IPS DF 6.9 (cell line): ENCODE results near the gene UGT1A3.

Source experiments
- DNase-seq: peaks from one replicate; pipeline ENCODE4 v3.0.0-alpha.2; 2013; ENCODE audit warnings: low read depth, low spot score
- H3K27ac ChIP-seq: one replicate; pipeline ENCODE4 v1.5.1; 2013; ENCODE audit warnings: low read length, control low read depth
- H3K27me3 ChIP-seq: 2 replicates; pipeline ENCODE4 v1.6.1; 2013; ENCODE audit warnings: mild to moderate bottlenecking, low read length; ENCODE audit not compliant: control insufficient read depth, insufficient read depth
- H3K36me3 ChIP-seq: 2 replicates; pipeline ENCODE4 v1.6.1; 2013; ENCODE audit warnings: low read length; ENCODE audit not compliant: control insufficient read depth, insufficient read depth
- H3K4me1 ChIP-seq: 2 replicates; pipeline ENCODE4 v1.6.1; 2013; ENCODE audit warnings: low read length; ENCODE audit not compliant: control insufficient read depth, insufficient read depth
- H3K4me3 ChIP-seq: 2 replicates; pipeline ENCODE4 v1.5.1; 2013; ENCODE audit warnings: mild to moderate bottlenecking, low read length
- H3K9me3 ChIP-seq: 2 replicates; pipeline ENCODE4 v1.6.1; 2013; ENCODE audit warnings: low read length, inconsistent platforms; ENCODE audit not compliant: control insufficient read depth, insufficient read depth
- WGBS: extraction: QIAGEN DNeasy Blood & Tissue Kit; methylation state at CpG from one replicate; pipeline ENCODE4 v1.1.7; 2013; ENCODE audit warnings: mixed read lengths, missing lambda C conversion rate; ENCODE audit not compliant: insufficient read length, insufficient coverage; 5-methylcytosine and 5-hydroxymethylcytosine counted together

UGT1A3 gene

DNA sequence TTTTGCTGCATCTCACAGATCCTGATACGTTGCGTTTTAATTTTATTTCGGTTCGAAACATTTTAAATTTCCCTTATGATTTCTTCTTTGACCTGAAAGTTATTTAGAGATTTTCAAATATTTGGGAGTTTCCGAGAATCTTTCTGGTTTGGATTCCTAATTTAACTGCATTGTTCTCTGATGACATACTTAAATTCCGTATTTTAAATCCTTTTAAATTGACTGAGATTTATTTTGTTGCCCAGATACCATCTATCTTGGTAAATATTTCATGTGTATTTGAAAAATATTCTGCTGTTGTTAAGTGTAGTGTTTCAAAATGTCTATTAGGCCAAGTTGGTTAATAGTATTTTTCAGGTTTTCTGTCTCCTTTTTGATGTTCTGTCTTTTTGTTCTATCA, 87.0 kb downstream of the UGT1A3 start:
- WGBS = no CpG with 5 or more reads among the region's 6 CpGs
- DNase-seq = no peak
- no peak overlapping the region for H3K4me3 ChIP-seq
- H3K9me3 ChIP-seq = no peaks in the 10 kb centered on the region
- no peaks in the 10 kb centered on the region for H3K36me3 ChIP-seq
- H3K27ac ChIP-seq = no peak overlapping the region
- H3K4me1 ChIP-seq = no peaks in the 10 kb centered on the region
- no peaks in the 10 kb centered on the region for H3K27me3 ChIP-seq

- no peaks in the 10 kb centered on the region for H3K27me3 ChIP-seq
- H3K36me3 ChIP-seq = no peaks in the 10 kb centered on the region
- no peak overlapping the region for H3K4me3 ChIP-seq
- H3K27ac ChIP-seq = no peak overlapping the region
- DNase-seq = no peak
- H3K9me3 ChIP-seq = no peaks in the 10 kb centered on the region
- H3K4me1 ChIP-seq = no peaks in the 10 kb centered on the region
- WGBS = no CpG with 5 or more reads among the region's 2 CpGs
Observed at GRCh38 chr2:233816334-233816733, 87.5 kb downstream of the UGT1A3 start.

- H3K9me3 ChIP-seq = no peaks in the 10 kb centered on the region
- no peaks in the 10 kb centered on the region for H3K4me1 ChIP-seq
- no peak overlapping the region for H3K27ac ChIP-seq
- no peaks in the 10 kb centered on the region for H3K36me3 ChIP-seq
- no CpG with 5 or more reads among the region's 4 CpGs for WGBS
- H3K4me3 ChIP-seq = no peak overlapping the region
- H3K27me3 ChIP-seq = no peaks in the 10 kb centered on the region
- DNase-seq = no peak
Observed at GRCh38 chr2:233816771-233817170, 87.9 kb downstream of the UGT1A3 start.

DNA sequence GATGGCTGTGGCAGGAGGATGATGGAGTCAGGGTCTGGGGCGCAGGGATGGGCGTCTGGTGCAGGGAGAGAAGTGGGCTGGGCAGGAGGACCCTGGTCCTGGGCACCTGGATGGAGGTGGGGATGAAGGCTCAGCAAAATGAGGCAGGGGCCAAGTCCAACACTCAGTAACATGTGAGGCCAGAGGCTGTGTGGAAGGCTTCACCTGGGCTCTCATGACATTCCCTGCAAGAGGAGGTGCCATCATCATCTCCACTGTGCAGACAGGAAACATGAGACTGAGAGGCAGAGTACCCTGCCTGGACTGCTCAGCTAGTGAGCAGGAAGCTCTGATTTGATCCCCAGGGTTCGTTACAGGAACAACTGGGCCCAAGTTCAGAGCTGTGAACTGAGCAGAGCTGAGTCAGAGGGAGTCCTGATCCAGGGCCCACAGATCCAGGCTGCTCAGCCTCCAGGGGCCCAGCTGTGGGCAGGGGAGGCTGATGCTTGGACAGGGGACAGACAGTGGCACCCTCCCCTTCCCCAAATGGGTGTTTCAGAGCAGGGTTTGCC, 88.6 kb downstream of the UGT1A3 start:
- H3K4me1 ChIP-seq = no peaks in the 10 kb centered on the region
- H3K27ac ChIP-seq = no peak overlapping the region
- WGBS = no CpG with 5 or more reads among the region's 3 CpGs
- H3K36me3 ChIP-seq = no peaks in the 10 kb centered on the region
- DNase-seq = no peak
- H3K27me3 ChIP-seq = no peaks in the 10 kb centered on the region
- H3K9me3 ChIP-seq = no peaks in the 10 kb centered on the region
- no peak overlapping the region for H3K4me3 ChIP-seq

DNA sequence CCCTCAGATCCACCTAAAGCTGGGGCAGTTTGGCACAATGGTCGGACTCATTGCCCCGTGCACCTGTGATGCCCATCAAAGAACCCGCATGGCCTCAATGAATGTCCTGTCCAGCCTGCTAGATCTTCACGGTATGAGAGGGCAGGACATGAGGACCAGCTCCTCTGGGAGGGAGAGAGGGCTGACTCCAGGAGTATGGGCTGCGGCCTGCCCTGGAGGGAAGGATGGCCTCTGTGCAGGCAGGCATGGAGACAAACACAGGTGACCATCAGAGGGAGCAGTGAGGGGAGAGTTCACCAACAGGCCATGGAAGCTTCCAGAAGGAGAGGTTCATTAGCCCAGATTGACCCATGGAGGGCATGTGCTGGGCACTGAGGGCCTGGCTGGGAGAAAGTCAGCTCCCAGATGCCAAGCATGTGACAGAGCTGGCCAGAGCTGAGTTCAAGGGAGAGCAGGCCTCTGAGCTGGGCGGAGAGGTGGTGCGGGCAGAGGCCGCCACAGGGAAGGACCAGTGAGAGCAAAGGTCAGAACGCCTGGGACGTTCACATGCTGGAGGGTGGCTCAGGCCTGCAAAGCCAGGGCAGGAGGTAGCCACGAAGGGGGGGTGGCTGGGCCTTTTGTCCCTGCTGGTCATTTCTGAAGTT, 89.3 kb downstream of the UGT1A3 start:
- WGBS = no CpG with 5 or more reads among the region's 11 CpGs
- Histone ChIP-seq H3K4me1 (no peaks in the 10 kb centered on the region), H3K27ac (no peak overlapping the region), H3K4me3 (no peak overlapping the region), H3K36me3 (no peaks in the 10 kb centered on the region; the same call in 1 of the 2 replicates), H3K9me3 (no peaks in the 10 kb centered on the region), H3K27me3 (no peaks in the 10 kb centered on the region)
- no peak for DNase-seq

DNA sequence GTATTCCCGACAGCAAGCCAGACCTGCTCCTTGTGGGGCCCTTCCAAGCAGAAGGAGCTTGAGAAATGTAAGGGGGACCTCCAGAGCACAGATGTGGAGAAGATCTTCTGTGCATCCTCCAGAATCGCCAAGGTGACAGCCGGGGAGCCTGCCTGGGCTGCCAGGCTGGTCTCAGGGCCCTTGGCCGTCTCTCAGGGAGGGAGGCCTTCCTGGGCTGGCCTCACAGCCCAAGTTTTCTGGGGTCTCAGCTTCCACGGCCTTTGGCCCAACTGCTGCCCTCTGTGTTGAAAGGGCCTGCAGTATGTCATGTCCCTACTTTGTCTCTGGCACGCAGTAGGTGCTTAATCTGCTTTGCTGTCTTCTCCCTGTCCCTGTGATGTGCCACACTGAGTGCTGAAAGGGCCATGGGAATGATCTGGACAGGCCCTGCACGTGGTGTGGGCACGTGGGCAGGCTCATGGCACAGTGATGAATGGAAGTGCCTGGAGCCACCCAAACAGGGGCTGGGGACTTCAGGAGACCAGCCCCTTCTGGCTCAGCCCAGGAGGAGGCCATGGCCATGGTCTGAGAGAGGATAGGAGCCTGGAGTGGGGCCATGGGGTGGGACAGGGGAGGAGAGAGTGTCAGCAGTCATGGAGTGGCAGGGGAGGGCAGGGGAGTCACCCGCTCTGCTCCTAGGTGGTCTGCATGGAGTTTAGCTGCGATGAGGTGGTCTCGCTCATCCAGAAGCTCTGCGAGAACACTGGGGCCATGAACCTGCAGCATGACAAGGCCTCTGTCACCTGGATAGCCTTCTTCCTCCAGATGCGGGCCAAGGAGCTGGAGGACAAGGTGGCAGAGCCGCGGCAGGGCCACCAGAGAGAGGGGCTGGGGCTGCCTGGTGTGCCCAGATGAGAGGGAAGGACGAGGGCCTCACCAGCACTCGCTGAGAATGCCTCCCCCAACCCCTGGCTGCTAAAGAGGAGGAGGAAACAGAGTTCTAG, 90.1 kb downstream of the UGT1A3 start:
- no peak overlapping the region for H3K27ac ChIP-seq
- no peak for DNase-seq
- no peaks in the 10 kb centered on the region for H3K27me3 ChIP-seq
- H3K36me3 ChIP-seq = no peaks in the 10 kb centered on the region; the same call in 1 of the 2 replicates
- WGBS = no CpG with 5 or more reads among the region's 17 CpGs
- no peak overlapping the region for H3K4me3 ChIP-seq
- H3K4me1 ChIP-seq = no peaks in the 10 kb centered on the region
- no peaks in the 10 kb centered on the region for H3K9me3 ChIP-seq

GRCh38 chr2:233819884-233820773, 91.3 kb downstream of the UGT1A3 start:
- Histone ChIP-seq H3K4me1 (no peaks in the 10 kb centered on the region), H3K27me3 (no peaks in the 10 kb centered on the region), H3K4me3 (no peak overlapping the region), H3K9me3 (no peaks in the 10 kb centered on the region), H3K36me3 (no peaks in the 10 kb centered on the region; the same call in 1 of the 2 replicates), H3K27ac (no peak overlapping the region)
- DNase-seq = no peak
- no CpG with 5 or more reads among the region's 18 CpGs for WGBS

- Histone ChIP-seq H3K36me3 (no peaks in the 10 kb centered on the region; the same call in 1 of the 2 replicates), H3K27ac (no peak overlapping the region), H3K27me3 (no peaks in the 10 kb centered on the region), H3K9me3 (no peaks in the 10 kb centered on the region), H3K4me3 (no peak overlapping the region), H3K4me1 (no peaks in the 10 kb centered on the region)
- DNase-seq = no peak
- WGBS = no CpG with 5 or more reads among the region's 6 CpGs
Observed at GRCh38 chr2:233820774-233821105, 91.9 kb downstream of the UGT1A3 start.

DNA sequence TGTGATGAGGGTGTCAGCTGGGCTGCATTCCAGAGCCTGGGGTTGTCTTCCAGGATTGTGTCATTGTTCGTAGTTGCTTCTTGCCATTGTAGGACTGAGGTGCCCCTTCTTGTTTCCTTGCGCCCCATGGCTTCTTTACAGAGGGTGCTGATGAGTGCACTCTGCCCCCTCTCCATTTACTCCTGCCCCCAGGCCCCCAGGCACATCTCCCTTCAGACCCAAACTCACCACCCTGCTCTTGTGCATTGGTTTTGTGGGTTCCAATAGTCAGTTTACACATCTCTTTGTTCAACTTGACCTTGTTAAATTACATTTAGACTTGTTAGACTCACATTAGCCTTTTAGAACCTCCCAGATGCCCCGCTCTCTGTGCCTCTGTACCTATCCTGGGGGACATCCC, 92.4 kb downstream of the UGT1A3 start:
- Histone ChIP-seq H3K4me1 (no peaks in the 10 kb centered on the region), H3K36me3 (no peaks in the 10 kb centered on the region; the same call in 1 of the 2 replicates), H3K9me3 (no peaks in the 10 kb centered on the region), H3K27me3 (no peaks in the 10 kb centered on the region), H3K4me3 (no peak overlapping the region), H3K27ac (no peak overlapping the region)
- no CpG with 5 or more reads among the region's 3 CpGs for WGBS
- no peak for DNase-seq

GRCh38 chr2:233821709-233822100, 92.9 kb downstream of the UGT1A3 start:
- Histone ChIP-seq H3K4me3 (no peak overlapping the region), H3K4me1 (no peaks in the 10 kb centered on the region), H3K27ac (no peak overlapping the region), H3K36me3 (no peaks in the 10 kb centered on the region; the same call in 1 of the 2 replicates), H3K27me3 (no peaks in the 10 kb centered on the region), H3K9me3 (no peaks in the 10 kb centered on the region)
- no CpG with 5 or more reads among the region's 8 CpGs for WGBS
- no peak for DNase-seq
